CD4-positive, alpha-beta T cell treated with Interferon gamma for 1 hour (primary cell): ENCODE results near the gene NEURL4.
A peak's percentile ranks its signal among the peaks of the same experiment; 100 is the strongest.
"Not testable (repeated sequence)": the region's sequence is repeated elsewhere in the genome, so short reads cannot be mapped to it uniquely, and the experiment has no call there.

Experiments used
- DNase-seq: peaks from one replicate; pipeline ENCODE4 v3.0.0-alpha.2; 2020

NEURL4 gene

DNA sequence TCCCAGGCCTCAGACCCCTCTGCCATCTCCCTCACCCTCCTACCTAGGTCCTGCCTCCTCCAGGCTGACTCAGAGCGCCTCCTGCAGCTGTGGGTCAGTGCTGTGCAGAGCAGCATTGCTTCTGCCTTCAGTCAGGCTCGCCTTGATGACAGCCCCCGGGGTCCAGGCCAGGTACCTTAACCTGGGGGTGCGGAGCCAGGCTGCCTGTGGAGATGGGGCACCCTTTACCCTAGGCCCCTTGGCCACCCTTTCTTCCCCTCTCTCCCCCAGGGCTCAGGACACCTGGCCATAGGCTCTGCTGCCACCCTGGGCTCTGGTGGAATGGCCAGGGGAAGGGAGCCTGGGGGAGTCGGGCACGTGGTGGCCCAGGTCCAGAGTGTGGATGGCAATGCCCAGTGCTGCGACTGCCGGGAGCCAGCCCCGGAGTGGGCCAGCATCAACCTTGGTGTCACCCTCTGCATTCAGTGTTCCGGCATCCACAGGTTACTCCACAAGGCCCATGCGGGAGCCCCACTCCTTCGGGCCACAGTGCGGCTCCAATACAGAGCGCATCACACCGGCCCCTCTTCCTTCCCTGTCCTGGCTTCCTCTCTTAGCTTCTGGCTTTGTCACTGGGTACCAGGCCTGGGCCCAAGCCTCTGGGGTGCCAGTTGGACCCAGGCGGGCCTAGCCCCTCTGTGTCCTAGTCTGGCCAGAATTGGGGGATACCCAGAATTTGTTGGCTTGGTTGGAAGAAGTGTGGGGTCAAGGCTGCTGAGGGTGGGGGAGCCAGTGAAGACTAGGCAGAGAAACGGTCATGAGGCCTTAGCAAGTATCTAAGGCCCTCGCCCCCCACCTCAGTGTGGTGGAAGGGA, 17.9 kb upstream of the NEURL4 start:
- DNase-seq = no peak

DNA sequence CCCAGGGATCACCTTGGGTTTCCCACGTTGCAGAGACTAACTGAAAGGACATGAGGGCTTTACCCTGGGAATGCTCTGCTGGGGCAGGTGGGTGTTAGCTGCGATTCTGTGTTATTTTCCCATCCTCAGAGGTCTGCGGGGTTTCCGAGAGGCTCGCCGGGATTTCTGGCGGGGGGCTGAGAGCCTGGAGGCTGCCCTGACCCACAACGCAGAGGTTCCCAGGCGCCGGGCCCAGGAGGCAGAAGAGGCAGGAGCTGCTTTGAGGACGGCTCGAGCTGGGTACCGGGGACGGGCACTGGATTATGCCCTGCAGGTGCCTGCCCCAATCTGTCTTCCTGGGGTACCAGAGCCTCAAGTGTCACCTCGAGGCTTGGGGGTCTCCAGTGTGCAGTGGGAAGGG, 14.1 kb upstream of the NEURL4 start:
- DNase-seq = no peak

- no peak for DNase-seq
Measured at GRCh38 chr17:7341842-7342241, 12.7 kb upstream of the NEURL4 start.

DNA sequence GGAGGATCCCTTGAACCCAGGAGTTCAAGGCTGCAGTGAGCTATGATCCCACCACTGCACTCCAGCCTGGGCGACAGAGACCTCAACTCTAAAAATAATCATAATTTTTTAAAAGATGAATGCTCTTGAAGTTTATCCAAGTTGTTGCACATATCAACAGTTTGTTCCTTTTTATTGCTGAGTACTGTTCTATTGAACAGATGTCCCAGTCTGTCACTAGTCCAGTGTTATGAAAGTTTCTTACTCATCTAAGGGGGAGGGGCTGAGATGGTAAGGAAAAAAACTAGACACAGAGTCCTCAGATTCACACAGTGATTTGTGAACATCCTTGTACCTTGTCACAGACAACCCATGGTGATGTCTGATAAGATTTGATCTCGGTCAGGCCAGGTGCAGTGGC, 11.0 kb upstream of the NEURL4 start:
- no peak for DNase-seq

GRCh38 chr17:7337600-7337999, 8.5 kb upstream of the NEURL4 start:
- not testable (repeated sequence) for DNase-seq

GRCh38 chr17:7336240-7337175, 7.4 kb upstream of the NEURL4 start, which contains the start of gene ACAP1:
ACAP1 (plus strand) TSS chr17:7336529; CDS start chr17:7336735, 206 bp downstream.
- DNase-seq = peak; percentile 82

DNA sequence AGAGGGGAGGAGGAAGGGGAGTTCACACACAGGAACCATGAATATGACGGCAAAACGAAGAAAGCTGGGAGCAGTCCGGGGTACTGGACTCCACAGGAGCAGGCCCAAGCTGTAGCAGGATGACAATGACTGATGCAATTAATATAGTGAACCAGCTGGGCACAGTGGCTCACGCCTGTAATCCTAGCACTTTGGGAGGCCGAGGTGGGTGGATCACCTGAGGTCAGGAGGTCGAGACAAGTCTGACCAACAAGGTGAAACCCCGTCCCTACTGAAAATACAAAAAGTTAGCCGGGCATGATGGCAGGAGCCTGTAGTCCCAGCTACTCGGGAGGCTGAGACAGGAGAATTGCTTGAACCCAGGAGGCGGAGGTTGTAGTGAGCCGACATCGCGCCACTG, 6.6 kb upstream of the NEURL4 start:
- DNase-seq = not testable (repeated sequence)

- DNase-seq = no peak
Measured at GRCh38 chr17:7334938-7335538, 5.9 kb upstream of the NEURL4 start.

DNA sequence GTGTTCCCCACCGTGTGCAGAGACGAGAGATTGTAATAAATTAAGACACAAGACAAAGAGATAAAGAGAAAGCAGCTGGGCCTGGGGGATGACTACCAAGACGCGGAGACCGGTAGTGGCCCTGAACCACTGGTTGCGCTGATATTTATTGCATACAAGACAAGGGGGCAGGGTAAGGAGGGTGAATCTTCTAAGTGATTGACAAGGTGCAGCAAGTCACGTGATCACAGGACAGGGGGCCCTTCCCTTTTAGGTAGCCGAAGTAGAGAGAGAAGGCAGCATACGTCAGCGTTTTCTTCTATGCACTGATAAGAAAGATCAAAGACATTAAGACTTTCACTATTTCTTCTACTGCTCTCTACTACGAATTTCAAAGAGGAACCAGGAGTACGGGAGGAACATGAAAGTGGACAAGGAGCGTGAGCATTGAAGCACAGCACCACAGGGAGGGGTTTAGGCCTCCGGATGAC, 3.5 kb upstream of the NEURL4 start:
- DNase-seq = peak; percentile 56

DNA sequence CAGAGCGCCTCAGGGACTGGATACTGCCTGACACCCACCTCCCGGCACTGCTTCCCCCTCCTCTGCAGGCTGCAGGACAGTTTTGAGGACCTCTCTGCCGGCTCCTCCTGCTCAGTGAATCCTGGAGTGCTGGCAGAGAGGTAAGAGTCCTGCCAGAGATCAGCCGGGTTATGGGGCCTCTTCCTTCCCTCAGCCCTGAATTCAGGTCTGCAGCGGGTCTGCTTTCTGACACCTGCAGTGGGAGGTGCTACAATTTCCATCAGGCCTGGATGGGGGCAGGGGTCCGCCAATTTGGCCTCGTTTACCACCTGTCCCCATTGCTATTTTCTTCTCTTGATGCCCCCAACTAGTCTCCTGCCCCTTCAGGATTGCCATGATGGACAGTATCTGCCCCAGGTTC, 3.0 kb upstream of the NEURL4 start:
- no peak for DNase-seq

DNA sequence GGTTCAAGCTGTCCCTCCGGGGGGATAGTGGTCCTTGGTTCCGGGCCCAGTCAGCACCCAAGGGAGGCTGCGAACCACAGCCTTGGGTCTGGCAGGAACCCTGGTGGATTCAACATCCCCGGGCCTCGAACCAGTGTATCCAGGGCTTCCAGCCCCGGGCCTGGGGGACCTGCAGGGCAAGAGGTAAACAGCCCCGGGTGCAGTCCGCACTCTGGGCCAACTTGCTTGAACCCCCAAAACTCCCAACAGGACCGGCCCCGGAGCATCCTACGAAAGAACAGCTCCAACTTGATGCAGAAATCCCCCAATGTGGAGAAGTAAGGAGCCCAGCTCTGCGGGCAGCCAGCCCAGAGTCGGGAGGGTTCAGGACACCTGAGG, 1.5 kb upstream of the NEURL4 start:
- DNase-seq = no peak

DNA sequence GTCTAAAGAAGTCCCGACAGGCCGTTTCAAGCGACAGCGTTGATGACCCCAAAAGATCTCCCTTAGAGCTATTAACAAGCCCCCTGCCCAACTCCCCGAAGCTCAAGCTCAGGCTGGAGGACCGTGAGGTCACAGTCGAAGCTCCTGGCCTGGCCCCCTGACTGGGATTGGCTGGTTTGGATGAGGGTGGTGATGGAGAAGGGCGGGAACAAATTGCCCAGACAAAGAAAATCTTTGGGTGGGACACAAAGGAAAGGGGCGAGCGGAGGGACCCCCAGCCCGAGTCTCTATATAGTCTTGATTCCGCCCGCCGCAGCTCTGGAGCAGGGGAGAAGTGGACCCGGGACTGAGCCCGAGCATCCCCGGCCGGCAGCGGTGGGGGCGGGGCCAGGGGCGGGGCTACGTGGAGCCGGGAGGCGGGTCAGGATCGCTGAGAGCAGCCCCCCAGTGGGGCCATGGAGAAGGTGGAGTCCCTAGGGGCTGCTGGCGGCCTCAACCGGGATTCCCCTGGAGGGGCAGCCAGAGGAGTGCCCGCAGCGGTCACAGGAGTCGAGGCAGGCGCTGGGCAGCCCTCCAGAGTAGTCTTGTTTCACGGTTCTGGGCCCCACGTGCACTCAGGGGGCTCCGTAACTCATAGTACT, 982 bp upstream of the NEURL4 start:
- DNase-seq = peak; percentile 79

DNA sequence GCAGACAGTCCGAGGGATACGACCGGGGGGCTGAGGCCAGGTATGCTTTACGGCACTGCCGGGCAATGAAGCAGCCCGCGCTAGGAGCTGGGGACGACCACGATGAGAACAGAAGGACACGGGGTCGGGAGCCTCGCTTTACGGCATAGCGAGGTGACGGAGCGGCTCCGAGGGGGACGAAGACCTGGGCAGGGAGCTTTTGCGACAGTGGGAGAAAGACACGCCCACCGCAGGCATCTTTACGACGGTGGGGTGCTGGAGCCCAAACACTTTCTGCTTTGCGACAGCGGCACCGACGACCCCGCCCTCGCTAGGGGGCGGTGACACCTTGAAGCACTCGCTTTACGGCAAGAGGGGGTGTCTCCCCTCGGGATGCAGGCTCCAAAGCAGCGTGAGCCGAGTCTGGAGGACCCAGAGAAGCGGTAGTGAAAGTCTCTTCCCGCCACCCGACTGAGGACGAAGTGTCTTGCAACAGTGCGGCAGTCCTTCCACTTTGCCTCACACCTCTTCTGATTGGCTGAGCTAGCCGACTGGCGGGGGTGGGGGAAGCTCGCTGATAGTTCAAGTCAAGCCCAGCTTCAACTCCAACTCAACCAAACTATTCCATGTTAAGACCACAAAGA, 350 bp upstream of the NEURL4 start:
- peak; percentile 97 for DNase-seq

GRCh38 chr17:7328009-7328408, 1.1 kb downstream of the NEURL4 start:
- DNase-seq = no peak

GRCh38 chr17:7327501-7327900, 1.6 kb downstream of the NEURL4 start:
- DNase-seq = no peak

DNA sequence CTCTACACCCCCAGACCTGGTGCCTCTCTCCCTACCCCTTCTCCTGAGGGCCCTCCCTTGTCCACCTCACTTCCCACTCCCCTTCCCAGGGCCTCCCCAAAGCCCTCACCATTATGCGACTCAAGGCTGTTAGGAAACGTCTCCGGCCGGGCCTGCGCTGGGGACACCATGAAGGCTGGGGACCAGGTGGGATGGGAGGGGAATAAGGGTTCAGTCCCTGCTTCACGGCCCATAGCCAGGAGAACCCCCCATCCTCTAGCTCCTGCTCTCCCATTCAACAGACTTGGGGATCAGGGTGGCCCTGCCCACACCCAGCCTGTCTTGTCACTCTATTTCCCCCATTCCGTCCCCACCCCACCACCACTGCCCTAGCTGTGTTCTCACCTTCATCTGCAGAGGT, 2.1 kb downstream of the NEURL4 start:
- no peak for DNase-seq

- DNase-seq = no peak
Measured at GRCh38 chr17:7326186-7326585, 2.9 kb downstream of the NEURL4 start.

GRCh38 chr17:7325031-7325528, 4.1 kb downstream of the NEURL4 start:
- DNase-seq = no peak

DNA sequence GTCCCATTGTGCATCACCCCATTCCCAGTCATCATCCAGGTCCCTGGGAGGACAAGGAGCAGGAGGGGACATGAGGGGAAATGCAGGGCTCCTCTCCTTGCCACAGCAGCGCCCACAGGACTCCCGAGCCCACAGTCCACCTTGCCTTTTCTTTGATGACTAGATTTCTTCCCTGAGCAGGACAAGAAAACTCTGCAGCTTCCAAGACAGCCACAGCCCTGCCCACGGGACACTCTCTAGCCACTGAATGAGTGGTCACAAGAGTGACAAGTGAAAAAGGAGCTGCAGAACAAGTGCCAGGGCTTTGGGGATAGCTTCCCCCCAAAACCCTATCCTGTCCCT, 4.7 kb downstream of the NEURL4 start:
- DNase-seq = no peak

GRCh38 chr17:7323731-7324437, 5.3 kb downstream of the NEURL4 start:
- DNase-seq = peak; percentile 50

- no peak for DNase-seq
Measured at GRCh38 chr17:7322520-7323194, 6.5 kb downstream of the NEURL4 start.
